Measurements from ENCODE around the gene MAPK8. TPM values are rescaled to one million over a fixed set of nuclear protein-coding genes. Genes with fewer than 3 reads are reported as not detected.
A peak's percentile ranks its signal among the peaks of the same experiment; 100 is the strongest.

Gene MAPK8
- total and polyA plus RNA-seq, 9 of the 15 experiments (the other 6 are each of a cell fraction or from before 2014, with no cell fraction given): 6.4 to 159 (median 71.0) TPM

DNA sequence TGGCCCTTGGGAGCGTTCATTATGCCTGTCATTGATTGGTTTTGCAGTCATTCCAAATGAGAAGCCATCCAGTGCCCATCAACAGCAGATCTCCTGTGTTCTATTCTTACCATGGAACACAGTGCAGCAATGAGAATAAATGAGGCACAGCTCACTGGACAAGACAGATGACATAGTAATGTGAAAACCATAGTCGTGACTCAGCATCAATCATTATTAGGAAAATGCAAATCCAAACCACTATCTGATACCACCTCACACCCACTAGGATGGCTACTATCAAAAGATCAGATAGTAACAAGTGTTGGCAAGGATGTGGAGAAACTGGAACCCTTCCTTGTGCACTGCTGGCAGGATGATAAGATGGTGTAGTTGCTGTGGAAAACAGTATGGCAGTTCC, 153.7 kb downstream of the MAPK8 start:
- H3K27ac ChIP-seq (ENCODE audit: extremely low read depth, low read depth, low read length): no peak overlapping the region; the same call in 2 of the 3 replicates
- H3K9me3 ChIP-seq (replicated peaks; ENCODE audit: control insufficient read depth, insufficient read depth, low read depth, low read length): no peaks in the 10 kb centered on the region
- no peak overlapping the region for H3K4me2 ChIP-seq (ENCODE audit: insufficient read depth, low read length)
- intact Hi-C loops (cut with micrococcal nuclease): no loop called here
- POLR2A ChIA-PET: interaction anchor here (0.9 to 1.0 kb wide), 2 partner anchors 22 to 26 kb away, joined by 3 read pairs; no protein-coding TSS in a partner anchor
- 58% methylated on average over 2 of the region's 2 CpGs for WGBS (ENCODE audit: insufficient coverage, low coverage, missing lambda C conversion rate)
- peak overlapping the region in 1 of 2 experiments; percentile 47; a peak in 2 of 4 replicates for H3K9ac ChIP-seq (ENCODE audit: insufficient read depth in 1 of 2, low read depth in 2 of 2, low read length in 2 of 2)
- H3K9me1 ChIP-seq (ENCODE audit: control insufficient read depth, insufficient read depth, low read length): no peaks in the 10 kb centered on the region
- CTCF ChIA-PET (ENCODE audit: low intra/inter-chr PET ratio): no interaction called here
- peaks cover 48% of the 10 kb centered on the region for H3K79me2 ChIP-seq (ENCODE audit: control insufficient read depth, insufficient read depth, low read length)
- H3K4me1 ChIP-seq (replicated peaks in 1 of 2; ENCODE audit: control insufficient read depth in 2 of 2, insufficient read depth in 2 of 2, low read length in 2 of 2): peaks cover 79 to 83% of the 10 kb centered on the region in 2 experiments
- FAIRE-seq: no peak
- BruUV-seq (replicated peaks): no TSS peak
- no peaks in the 10 kb centered on the region for H4K20me1 ChIP-seq (replicated peaks; ENCODE audit: control insufficient read depth, insufficient read depth, low read length)
- no peak for DNase-seq (ENCODE audit: extremely low read depth in 1 of 4, low spot score in 3 of 4)
- H2AFZ ChIP-seq (ENCODE audit: low read depth, low read length): no peak overlapping the region
- H3K27me3 ChIP-seq (ENCODE audit: control insufficient read depth in 2 of 2, insufficient read depth in 2 of 2, low read length in 2 of 2): no peaks in the 10 kb centered on the region
- in situ Hi-C loops (cut with MboI): no loop called here
- no peak overlapping the region for H3K4me3 ChIP-seq
- peaks cover 22% of the 10 kb centered on the region for H3K36me3 ChIP-seq (ENCODE audit: control insufficient read depth, insufficient read depth, low read length)
- ATAC-seq: no peak
- TF ChIP-seq C11orf30 (IDR thresholded peaks at IDR 0.05; ENCODE audit: low read depth) (peak; percentile 45; the same call in 1 of the 2 replicates), ZNF766 (CRISPR knock-in tag; conservative IDR thresholded peaks at IDR 0.05) (no peak), DPF2 (IDR thresholded peaks at IDR 0.05) (peak; percentile 50), HDAC8 (tag; IDR thresholded peaks at IDR 0.05) (no peak), ATF7 (IDR thresholded peaks at IDR 0.05) (no peak), DDX20 (tag; IDR thresholded peaks at IDR 0.05; ENCODE audit: low read depth) (no peak), ZSCAN29 (IDR thresholded peaks at IDR 0.05) (no peak), ZNF695 (CRISPR knock-in tag; IDR thresholded peaks at IDR 0.05) (no peak), ZNF316 (IDR thresholded peaks at IDR 0.05) (peak; percentile 65), PHF21A (IDR thresholded peaks at IDR 0.05; ENCODE audit: borderline replicate concordance, low read depth) (no peak), NFE2L1 (tag; IDR thresholded peaks at IDR 0.05; ENCODE audit: borderline replicate concordance, low read depth) (no peak), MAFF (IDR thresholded peaks at IDR 0.05; ENCODE audit: low read length) (peak; percentile 41; the same call in 1 of the 2 replicates), GATAD2B (IDR thresholded peaks at IDR 0.05; ENCODE audit: borderline replicate concordance) (no peak), ZNF507 (tag; conservative IDR thresholded peaks at IDR 0.05) (no peak), PML (IDR thresholded peaks at IDR 0.05; ENCODE audit: low read length) (no peak), ZKSCAN3 (CRISPR knock-in tag; IDR thresholded peaks at IDR 0.05) (no peak), ETV6 (IDR thresholded peaks at IDR 0.05; ENCODE audit: borderline replicate concordance in 1 of 2, low read depth in 2 of 2, low read length in 1 of 2) (no peak), ETV6 (CRISPR knock-in tag; IDR thresholded peaks at IDR 0.05; ENCODE audit: borderline replicate concordance) (no peak), EHMT2 (IDR thresholded peaks at IDR 0.05) (no peak), NFE2 (IDR thresholded peaks at IDR 0.05; ENCODE audit: low read depth) (peak; percentile 74), SREBF1 (IDR thresholded peaks at IDR 0.05; ENCODE audit: borderline replicate concordance, low read depth, low read length) (no peak), XRCC3 (IDR thresholded peaks at IDR 0.05) (no peak), MAFG (tag; conservative IDR thresholded peaks at IDR 0.05) (peak; percentile 63), HDAC3 (IDR thresholded peaks at IDR 0.05; ENCODE audit: borderline replicate concordance, partially characterized antibody) (no peak), POLR2AphosphoS2 (IDR thresholded peaks at IDR 0.05; ENCODE audit: low read length) (no peak), MCM5 (IDR thresholded peaks at IDR 0.05; ENCODE audit: low read depth) (no peak), ZNF785 (CRISPR knock-in tag; IDR thresholded peaks at IDR 0.05) (no peak)
- TF ChIP-seq, protein P1, sequence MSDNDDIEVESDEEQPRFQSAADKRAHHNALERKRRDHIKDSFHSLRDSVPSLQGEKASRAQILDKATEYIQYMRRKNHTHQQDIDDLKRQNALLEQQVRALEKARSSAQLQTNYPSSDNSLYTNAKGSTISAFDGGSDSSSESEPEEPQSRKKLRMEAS (CRISPR knock-in tag; IDR thresholded peaks at IDR 0.05): no peak

Data from K562 (cell line).